ENCODE data around the gene USP10.
"Not testable (repeated sequence)": the region's sequence is repeated elsewhere in the genome, so short reads cannot be mapped to it uniquely, and the experiment has no call there.

Gene USP10

GRCh38 chr16:84726669-84727467 lies 27.1 kb downstream of the USP10 start:
- Mint-ChIP-seq H3K27ac (ENCODE audit: low read depth) (no peak overlapping the region), H3K9me3 (no peaks in the 10 kb centered on the region), H3K4me3 (no peak overlapping the region), H3K36me3 (ENCODE audit: insufficient read depth) (peaks cover 4% of the 10 kb centered on the region), H3K27me3 (no peaks in the 10 kb centered on the region), H3K4me1 (peaks cover 47% of the 10 kb centered on the region)
- DNase-seq (ENCODE audit: low spot score in 2 of 2) = no peak
- peak; percentile 33 for ATAC-seq (replicated peaks; ENCODE audit: extremely low read depth, poor library complexity, severe bottlenecking)

- H3K27ac Mint-ChIP-seq (ENCODE audit: low read depth) = no peak overlapping the region
- DNase-seq (ENCODE audit: low spot score in 2 of 2) (no peak), ATAC-seq (replicated peaks; ENCODE audit: extremely low read depth, poor library complexity, severe bottlenecking) (no peak)
- H3K4me3 Mint-ChIP-seq = no peak overlapping the region
- no peaks in the 10 kb centered on the region for H3K9me3 Mint-ChIP-seq
- peaks cover 41% of the 10 kb centered on the region for H3K4me1 Mint-ChIP-seq
- peaks cover 2% of the 10 kb centered on the region for H3K36me3 Mint-ChIP-seq (ENCODE audit: insufficient read depth)
- no peaks in the 10 kb centered on the region for H3K27me3 Mint-ChIP-seq
These were observed 29.1 kb downstream of the USP10 start for GRCh38 chr16:84728853-84729424.

- DNase-seq (ENCODE audit: low spot score in 2 of 2) (no peak), ATAC-seq (replicated peaks; ENCODE audit: extremely low read depth, poor library complexity, severe bottlenecking) (no peak)
- peaks cover 36% of the 10 kb centered on the region for H3K4me1 Mint-ChIP-seq
- H3K27ac Mint-ChIP-seq (ENCODE audit: low read depth) = peak overlapping the region; percentile 59
- no peaks in the 10 kb centered on the region for H3K9me3 Mint-ChIP-seq
- no peaks in the 10 kb centered on the region for H3K27me3 Mint-ChIP-seq
- no peak overlapping the region for H3K4me3 Mint-ChIP-seq
- peaks cover 6% of the 10 kb centered on the region for H3K36me3 Mint-ChIP-seq (ENCODE audit: insufficient read depth)
These were observed 30.0 kb downstream of the USP10 start for GRCh38 chr16:84729716-84730320.

- no peaks in the 10 kb centered on the region for H3K9me3 Mint-ChIP-seq
- no peak for DNase-seq (ENCODE audit: low spot score in 2 of 2)
- peaks cover 8% of the 10 kb centered on the region for H3K36me3 Mint-ChIP-seq (ENCODE audit: insufficient read depth)
- H3K4me3 Mint-ChIP-seq = no peak overlapping the region
- peaks cover 31% of the 10 kb centered on the region for H3K4me1 Mint-ChIP-seq
- no peaks in the 10 kb centered on the region for H3K27me3 Mint-ChIP-seq
- ATAC-seq (replicated peaks; ENCODE audit: extremely low read depth, poor library complexity, severe bottlenecking) = peak; percentile 68
- no peak overlapping the region for H3K27ac Mint-ChIP-seq (ENCODE audit: low read depth)
These were observed 30.8 kb downstream of the USP10 start for GRCh38 chr16:84730406-84731106.

GRCh38 chr16:84732332-84732673 lies 32.5 kb downstream of the USP10 start:
- DNase-seq (ENCODE audit: low spot score in 2 of 2); H3K27me3 Mint-ChIP-seq; H3K36me3 Mint-ChIP-seq (ENCODE audit: insufficient read depth); H3K4me3 Mint-ChIP-seq; ATAC-seq (replicated peaks; ENCODE audit: extremely low read depth, poor library complexity, severe bottlenecking); H3K9me3 Mint-ChIP-seq; H3K27ac Mint-ChIP-seq (ENCODE audit: low read depth): not testable (repeated sequence)
- H3K4me1 Mint-ChIP-seq = peaks cover 42% of the 10 kb centered on the region

GRCh38 chr16:84732674-84733352 lies 33.0 kb downstream of the USP10 start:
- H3K4me1 Mint-ChIP-seq = peaks cover 44% of the 10 kb centered on the region
- ATAC-seq (replicated peaks; ENCODE audit: extremely low read depth, poor library complexity, severe bottlenecking) (no peak), DNase-seq (ENCODE audit: low spot score in 2 of 2) (no peak)
- H3K27ac Mint-ChIP-seq (ENCODE audit: low read depth) = no peak overlapping the region
- no peaks in the 10 kb centered on the region for H3K27me3 Mint-ChIP-seq
- H3K36me3 Mint-ChIP-seq (ENCODE audit: insufficient read depth) = peaks cover 7% of the 10 kb centered on the region
- no peaks in the 10 kb centered on the region for H3K9me3 Mint-ChIP-seq
- no peak overlapping the region for H3K4me3 Mint-ChIP-seq

GRCh38 chr16:84735849-84736586 lies 36.2 kb downstream of the USP10 start:
- no peak overlapping the region for H3K27ac Mint-ChIP-seq (ENCODE audit: low read depth)
- H3K36me3 Mint-ChIP-seq (ENCODE audit: insufficient read depth) = peaks cover 9% of the 10 kb centered on the region
- H3K27me3 Mint-ChIP-seq = no peaks in the 10 kb centered on the region
- peaks cover 43% of the 10 kb centered on the region for H3K4me1 Mint-ChIP-seq
- ATAC-seq (replicated peaks; ENCODE audit: extremely low read depth, poor library complexity, severe bottlenecking) (peak; percentile 53), DNase-seq (ENCODE audit: low spot score in 2 of 2) (no peak)
- no peaks in the 10 kb centered on the region for H3K9me3 Mint-ChIP-seq
- no peak overlapping the region for H3K4me3 Mint-ChIP-seq

- peak overlapping the region; percentile 44 for H3K27ac Mint-ChIP-seq (ENCODE audit: low read depth)
- no peaks in the 10 kb centered on the region for H3K27me3 Mint-ChIP-seq
- ATAC-seq (replicated peaks; ENCODE audit: extremely low read depth, poor library complexity, severe bottlenecking) (no peak), DNase-seq (ENCODE audit: low spot score in 2 of 2) (no peak)
- peaks cover 45% of the 10 kb centered on the region for H3K4me1 Mint-ChIP-seq
- H3K36me3 Mint-ChIP-seq (ENCODE audit: insufficient read depth) = peaks cover 12% of the 10 kb centered on the region
- H3K9me3 Mint-ChIP-seq = no peaks in the 10 kb centered on the region
- H3K4me3 Mint-ChIP-seq = no peak overlapping the region
These were observed 37.6 kb downstream of the USP10 start for GRCh38 chr16:84737192-84738011.

- peak; percentile 82 for ATAC-seq (replicated peaks; ENCODE audit: extremely low read depth, poor library complexity, severe bottlenecking)
- Mint-ChIP-seq H3K27ac (ENCODE audit: low read depth) (peak overlapping the region; percentile 44), H3K36me3 (ENCODE audit: insufficient read depth) (peaks cover 12% of the 10 kb centered on the region), H3K27me3 (no peaks in the 10 kb centered on the region), H3K4me3 (peak overlapping the region; percentile 26), H3K4me1 (peaks cover 49% of the 10 kb centered on the region), H3K9me3 (no peaks in the 10 kb centered on the region)
- DNase-seq (ENCODE audit: low spot score in 2 of 2) = peak; percentile 66 to 68
These were observed 38.6 kb downstream of the USP10 start for GRCh38 chr16:84738255-84739038.

- Mint-ChIP-seq H3K4me3 (no peak overlapping the region), H3K27me3 (no peaks in the 10 kb centered on the region), H3K4me1 (peaks cover 49% of the 10 kb centered on the region), H3K9me3 (no peaks in the 10 kb centered on the region), H3K36me3 (ENCODE audit: insufficient read depth) (peaks cover 10% of the 10 kb centered on the region), H3K27ac (ENCODE audit: low read depth) (peak overlapping the region; percentile 35)
- DNase-seq (ENCODE audit: low spot score in 2 of 2) = no peak
- ATAC-seq (replicated peaks; ENCODE audit: extremely low read depth, poor library complexity, severe bottlenecking) = no peak
These were observed 39.7 kb downstream of the USP10 start for GRCh38 chr16:84739349-84740124.

Measured in central memory CD8-positive, alpha-beta T cell (primary cell).